Suprapubic skin (tissue), 4 donors: ENCODE data around the gene ZNF536. TPM values are rescaled to one million over a fixed set of nuclear protein-coding genes. Genes with fewer than 3 reads are reported as not detected.
"Not testable (repeated sequence)": the region's sequence is repeated elsewhere in the genome, so short reads cannot be mapped to it uniquely, and the experiment has no call there.

Source experiments
- DNase-seq, 2 donors: peaks; one replicate each; pipeline ENCODE4 v3.0.0-alpha.2; 2019; ENCODE audit warnings: low spot score in 2 of 2
- H3K27ac ChIP-seq: fragments of 200-600 bp; sonication (generic); one replicate; pipeline ENCODE4 v1.5.1; 2019
- H3K27me3 ChIP-seq: fragments of 200-600 bp; sonication (generic); one replicate; pipeline ENCODE4 v1.5.1; 2019
- H3K36me3 ChIP-seq: fragments of 200-600 bp; sonication (generic); one replicate; pipeline ENCODE4 v1.5.1; 2019
- H3K4me1 ChIP-seq: fragments of 200-600 bp; sonication (generic); one replicate; pipeline ENCODE4 v1.5.1; 2019
- H3K4me3 ChIP-seq: fragments of 200-600 bp; sonication (generic); one replicate; pipeline ENCODE4 v1.5.1; 2019; ENCODE audit warnings: mild to moderate bottlenecking
- H3K9me3 ChIP-seq: fragments of 200-600 bp; sonication (generic); one replicate; pipeline ENCODE4 v1.5.1; 2019
- EP300 ChIP-seq: sonication (generic); formaldehyde crosslinking; IDR thresholded peaks from one replicate; pipeline ENCODE4 v1.6.1; 2017; ENCODE audit warnings: antibody characterized with exemption
- POLR2A ChIP-seq, 2 donors: fragments of 450-650 bp; IDR thresholded peaks; one replicate each; pipeline ENCODE4 v1.6.1; 2017; ENCODE audit warnings: antibody characterized with exemption in 2 of 2, mild to moderate bottlenecking in 2 of 2, moderate library complexity in 2 of 2
- POLR2AphosphoS5 ChIP-seq, 3 donors: sonication (generic); formaldehyde crosslinking; IDR thresholded peaks; one replicate each; pipeline ENCODE4 v1.6.1; 2017; ENCODE audit warnings: antibody characterized with exemption in 3 of 3
- WGBS: methylation state at CpG from one replicate; pipeline ENCODE4 v1.1.5; 2018; 5-methylcytosine and 5-hydroxymethylcytosine counted together
- total RNA-seq, 4 donors: library from RNA; depleted of rRNA; stranded (reverse); fragments of >200 nt; gene quantifications; one replicate each; pipeline ENCODE4 v1.1.0, GENCODE V29; 2016
- TF ChIP-seq, protein P1 (sequence below), 2 donors: fragments of 200-600 bp in 1 of 2; fragments of 450-650 bp in 1 of 2; sonication (generic) in 1 of 2; IDR thresholded peaks; one replicate each; pipeline ENCODE4 v1.5.1; 2016 to 2019; ENCODE audit warnings: antibody characterized with exemption in 2 of 2, mild to moderate bottlenecking in 1 of 2, moderate library complexity in 1 of 2

The ZNF536 gene
- total RNA-seq, 4 donors from 2014 or later: 0.10 to 1.5 (median 0.51) TPM

DNA sequence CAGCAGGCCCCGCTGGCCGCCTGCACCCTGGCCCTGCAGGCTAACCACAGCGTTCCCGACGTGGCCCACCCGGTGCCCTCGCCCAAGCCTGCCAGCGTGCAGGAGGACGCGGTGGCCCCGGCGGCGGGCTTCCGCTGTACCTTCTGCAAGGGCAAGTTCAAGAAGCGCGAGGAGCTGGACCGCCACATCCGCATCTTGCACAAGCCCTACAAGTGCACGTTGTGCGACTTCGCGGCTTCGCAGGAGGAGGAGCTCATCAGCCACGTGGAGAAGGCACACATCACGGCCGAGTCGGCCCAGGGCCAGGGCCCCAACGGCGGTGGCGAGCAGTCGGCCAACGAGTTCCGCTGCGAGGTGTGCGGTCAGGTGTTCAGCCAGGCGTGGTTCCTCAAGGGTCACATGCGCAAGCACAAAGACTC lies 72.1 kb downstream of the ZNF536 start:
- H3K9me3 ChIP-seq: no peaks in the 10 kb centered on the region
- H3K27me3 ChIP-seq: peaks cover 3% of the 10 kb centered on the region
- DNase-seq: no peak
- no peak overlapping the region for H3K4me3 ChIP-seq
- TF ChIP-seq EP300: no peak
- TF ChIP-seq, protein P1, sequence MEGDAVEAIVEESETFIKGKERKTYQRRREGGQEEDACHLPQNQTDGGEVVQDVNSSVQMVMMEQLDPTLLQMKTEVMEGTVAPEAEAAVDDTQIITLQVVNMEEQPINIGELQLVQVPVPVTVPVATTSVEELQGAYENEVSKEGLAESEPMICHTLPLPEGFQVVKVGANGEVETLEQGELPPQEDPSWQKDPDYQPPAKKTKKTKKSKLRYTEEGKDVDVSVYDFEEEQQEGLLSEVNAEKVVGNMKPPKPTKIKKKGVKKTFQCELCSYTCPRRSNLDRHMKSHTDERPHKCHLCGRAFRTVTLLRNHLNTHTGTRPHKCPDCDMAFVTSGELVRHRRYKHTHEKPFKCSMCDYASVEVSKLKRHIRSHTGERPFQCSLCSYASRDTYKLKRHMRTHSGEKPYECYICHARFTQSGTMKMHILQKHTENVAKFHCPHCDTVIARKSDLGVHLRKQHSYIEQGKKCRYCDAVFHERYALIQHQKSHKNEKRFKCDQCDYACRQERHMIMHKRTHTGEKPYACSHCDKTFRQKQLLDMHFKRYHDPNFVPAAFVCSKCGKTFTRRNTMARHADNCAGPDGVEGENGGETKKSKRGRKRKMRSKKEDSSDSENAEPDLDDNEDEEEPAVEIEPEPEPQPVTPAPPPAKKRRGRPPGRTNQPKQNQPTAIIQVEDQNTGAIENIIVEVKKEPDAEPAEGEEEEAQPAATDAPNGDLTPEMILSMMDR (IDR thresholded peaks at IDR 0.05): no peak
- no peak for TF ChIP-seq POLR2AphosphoS5 (IDR thresholded peaks at IDR 0.05)
- no peak for TF ChIP-seq POLR2A (IDR thresholded peaks at IDR 0.05)
- H3K4me1 ChIP-seq: peaks cover under 1% of the 10 kb centered on the region
- H3K36me3 ChIP-seq: no peaks in the 10 kb centered on the region
- H3K27ac ChIP-seq: no peak overlapping the region
- 95% methylated on average over 18 of the region's 37 CpGs for WGBS

DNA sequence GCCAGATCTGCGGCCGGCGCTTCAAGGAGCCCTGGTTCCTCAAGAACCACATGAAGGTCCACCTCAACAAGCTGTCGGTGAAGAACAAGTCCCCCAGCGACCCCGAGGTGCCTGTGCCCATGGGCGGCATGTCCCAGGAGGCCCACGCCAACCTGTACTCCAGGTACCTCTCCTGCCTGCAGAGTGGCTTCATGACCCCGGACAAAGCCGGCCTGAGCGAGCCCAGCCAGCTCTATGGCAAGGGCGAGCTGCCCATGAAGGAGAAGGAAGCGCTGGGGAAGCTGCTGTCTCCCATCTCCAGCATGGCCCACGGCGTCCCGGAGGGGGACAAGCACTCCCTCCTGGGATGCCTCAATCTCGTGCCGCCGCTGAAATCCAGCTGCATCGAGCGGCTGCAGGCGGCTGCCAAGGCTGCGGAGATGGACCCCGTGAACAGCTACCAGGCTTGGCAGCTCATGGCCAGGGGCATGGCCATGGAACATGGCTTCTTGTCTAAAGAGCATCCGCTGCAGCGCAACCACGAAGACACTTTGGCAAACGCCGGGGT lies 72.6 kb downstream of the ZNF536 start:
- Histone ChIP-seq H3K27me3 (no peaks in the 10 kb centered on the region), H3K27ac (no peak overlapping the region), H3K4me3 (no peak overlapping the region), H3K9me3 (no peaks in the 10 kb centered on the region), H3K4me1 (peaks cover 5% of the 10 kb centered on the region), H3K36me3 (no peaks in the 10 kb centered on the region)
- WGBS: 93% methylated on average over 9 of the region's 29 CpGs
- TF ChIP-seq POLR2AphosphoS5 (IDR thresholded peaks at IDR 0.05): no peak
- TF ChIP-seq EP300: no peak
- no peak for TF ChIP-seq POLR2A (IDR thresholded peaks at IDR 0.05)
- TF ChIP-seq, protein P1 (IDR thresholded peaks at IDR 0.05): no peak
- no peak for DNase-seq

DNA sequence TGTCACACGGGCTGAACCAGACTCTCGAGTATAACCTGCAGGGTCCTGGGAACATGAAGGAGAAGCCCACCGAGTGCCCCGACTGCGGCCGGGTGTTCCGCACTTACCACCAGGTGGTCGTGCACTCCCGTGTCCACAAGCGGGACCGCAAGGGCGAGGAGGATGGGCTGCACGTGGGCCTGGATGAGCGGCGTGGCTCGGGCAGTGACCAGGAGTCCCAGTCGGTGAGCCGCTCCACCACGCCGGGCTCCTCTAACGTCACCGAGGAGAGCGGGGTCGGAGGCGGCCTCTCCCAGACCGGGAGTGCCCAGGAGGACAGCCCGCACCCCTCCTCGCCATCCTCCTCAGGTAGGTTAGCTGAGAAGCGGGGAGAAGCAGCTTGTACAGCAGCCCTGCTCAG lies 73.2 kb downstream of the ZNF536 start:
- WGBS: 95% methylated on average over 25 of the region's 29 CpGs
- peaks cover 11% of the 10 kb centered on the region for H3K4me1 ChIP-seq
- H3K27me3 ChIP-seq: no peaks in the 10 kb centered on the region
- H3K36me3 ChIP-seq: no peaks in the 10 kb centered on the region
- TF ChIP-seq EP300: no peak
- TF ChIP-seq POLR2AphosphoS5 (IDR thresholded peaks at IDR 0.05): no peak
- TF ChIP-seq POLR2A (IDR thresholded peaks at IDR 0.05): no peak
- TF ChIP-seq, protein P1 (IDR thresholded peaks at IDR 0.05): no peak
- no peak overlapping the region for H3K4me3 ChIP-seq
- no peaks in the 10 kb centered on the region for H3K9me3 ChIP-seq
- no peak for DNase-seq
- H3K27ac ChIP-seq: no peak overlapping the region

DNA sequence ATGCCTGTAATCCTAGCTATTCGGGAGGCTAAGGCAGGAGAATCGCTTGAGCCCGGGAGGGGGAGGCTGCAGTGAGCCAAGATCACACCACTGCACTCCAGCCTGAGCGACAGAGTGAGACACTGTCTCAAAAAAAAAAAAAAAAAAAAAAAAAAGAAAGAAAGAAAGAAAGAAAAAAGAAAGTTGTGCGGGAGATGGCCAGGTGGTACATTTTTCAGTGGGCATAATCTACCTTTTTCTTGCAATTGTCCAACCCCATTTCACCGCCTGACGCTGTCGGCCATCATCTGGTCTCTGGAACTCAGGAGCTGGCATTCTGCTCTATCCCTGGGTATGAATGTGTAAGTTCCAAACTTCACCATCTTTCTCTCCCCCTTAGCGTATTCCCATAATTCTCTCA lies 73.9 kb downstream of the ZNF536 start:
- not testable (repeated sequence) for H3K27ac ChIP-seq, H3K36me3 ChIP-seq, H3K9me3 ChIP-seq, H3K27me3 ChIP-seq, DNase-seq, H3K4me3 ChIP-seq
- H3K4me1 ChIP-seq: peaks cover 18% of the 10 kb centered on the region
- 90% methylated on average over 9 of the region's 9 CpGs for WGBS

GRCh38 chr19:30446850-30447552 lies 74.8 kb downstream of the ZNF536 start:
- no peaks in the 10 kb centered on the region for H3K9me3 ChIP-seq
- DNase-seq: no peak
- no peak overlapping the region for H3K27ac ChIP-seq
- TF ChIP-seq, protein P1 (IDR thresholded peaks at IDR 0.05): no peak
- TF ChIP-seq POLR2A (IDR thresholded peaks at IDR 0.05): no peak
- TF ChIP-seq EP300: no peak
- no peak for TF ChIP-seq POLR2AphosphoS5 (IDR thresholded peaks at IDR 0.05)
- H3K4me1 ChIP-seq: peaks cover 19% of the 10 kb centered on the region
- WGBS: 45% methylated on average over 10 of the region's 10 CpGs
- no peaks in the 10 kb centered on the region for H3K27me3 ChIP-seq
- H3K4me3 ChIP-seq: no peak overlapping the region
- no peaks in the 10 kb centered on the region for H3K36me3 ChIP-seq
